HCT116 (cell line): ENCODE results near the gene SAXO2.

ENCODE experiments used
- CTCF ChIP-seq, 3 experiments: fragments of 200-600 bp in 1 of 3; sonication (generic) in 1 of 3; IDR thresholded peaks in 2 of 3; conservative IDR thresholded peaks in 1 of 3; 2 replicates each; pipeline ENCODE4 v1.5.1; 2012 to 2017; ENCODE audit warnings: low read depth in 2 of 3, low read length in 2 of 3, antibody characterized with exemption in 1 of 3, borderline replicate concordance in 1 of 3, control low read depth in 1 of 3, mild to moderate bottlenecking in 1 of 3, mixed read lengths in 1 of 3, mixed run types in 1 of 3, moderate library complexity in 1 of 3; ENCODE audit not compliant: insufficient read depth in 1 of 3
- EGR1 ChIP-seq: IDR thresholded peaks from 2 replicates; pipeline ENCODE4 v1.6.1; 2012; ENCODE audit warnings: low read depth
- EZH2 ChIP-seq: fragments of 200-600 bp; sonication (generic); IDR thresholded peaks from 2 replicates; pipeline ENCODE4 v1.6.1; 2017; ENCODE audit warnings: antibody characterized with exemption, mixed run types
- POLR2A ChIP-seq: IDR thresholded peaks from 2 replicates; pipeline ENCODE4 v1.7.0; 2011; ENCODE audit warnings: borderline replicate concordance; ENCODE audit not compliant: insufficient read depth, insufficient read length; ENCODE audit errors: extremely low read depth
- SIN3A ChIP-seq: IDR thresholded peaks from 2 replicates; pipeline ENCODE4 v1.6.1; 2012; ENCODE audit warnings: low read depth
- TF ChIP-seq, protein P1 (sequence below): IDR thresholded peaks from 2 replicates; pipeline ENCODE4 v1.6.1; 2011; ENCODE audit warnings: mild to moderate bottlenecking, low read length, moderate library complexity; ENCODE audit not compliant: insufficient replicate concordance; ENCODE audit errors: extremely low read depth

DNA sequence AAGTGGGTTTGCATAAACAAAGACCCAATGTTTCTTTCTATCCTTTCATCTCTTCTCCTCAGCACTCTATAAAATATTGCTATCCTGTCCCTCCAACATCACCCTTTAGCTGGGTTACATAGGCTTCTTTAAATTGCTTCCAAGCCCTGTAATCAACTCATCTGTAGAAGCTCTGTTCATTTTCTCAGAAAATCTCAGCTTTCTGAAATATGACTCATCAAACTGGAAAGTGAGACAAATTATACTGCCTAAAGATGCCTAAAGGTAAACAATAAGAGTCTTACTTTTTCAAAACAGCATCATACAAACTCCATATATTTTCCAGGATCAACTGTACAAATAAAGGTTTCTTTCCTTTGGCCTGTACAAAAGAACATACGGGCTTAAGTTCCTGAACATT lies 33.9 kb upstream of the SAXO2 start:
- TF ChIP-seq SIN3A: no peak
- TF ChIP-seq CTCF (IDR thresholded peaks at IDR 0.05 in 2 of 3, conservative IDR thresholded peaks at IDR 0.05 in 1 of 3; ENCODE audit: borderline replicate concordance in 1 of 3, insufficient read depth in 1 of 3, low read depth in 2 of 3, low read length in 2 of 3): no peak
- no peak for TF ChIP-seq EGR1
- no peak for TF ChIP-seq EZH2
- TF ChIP-seq, protein P1, sequence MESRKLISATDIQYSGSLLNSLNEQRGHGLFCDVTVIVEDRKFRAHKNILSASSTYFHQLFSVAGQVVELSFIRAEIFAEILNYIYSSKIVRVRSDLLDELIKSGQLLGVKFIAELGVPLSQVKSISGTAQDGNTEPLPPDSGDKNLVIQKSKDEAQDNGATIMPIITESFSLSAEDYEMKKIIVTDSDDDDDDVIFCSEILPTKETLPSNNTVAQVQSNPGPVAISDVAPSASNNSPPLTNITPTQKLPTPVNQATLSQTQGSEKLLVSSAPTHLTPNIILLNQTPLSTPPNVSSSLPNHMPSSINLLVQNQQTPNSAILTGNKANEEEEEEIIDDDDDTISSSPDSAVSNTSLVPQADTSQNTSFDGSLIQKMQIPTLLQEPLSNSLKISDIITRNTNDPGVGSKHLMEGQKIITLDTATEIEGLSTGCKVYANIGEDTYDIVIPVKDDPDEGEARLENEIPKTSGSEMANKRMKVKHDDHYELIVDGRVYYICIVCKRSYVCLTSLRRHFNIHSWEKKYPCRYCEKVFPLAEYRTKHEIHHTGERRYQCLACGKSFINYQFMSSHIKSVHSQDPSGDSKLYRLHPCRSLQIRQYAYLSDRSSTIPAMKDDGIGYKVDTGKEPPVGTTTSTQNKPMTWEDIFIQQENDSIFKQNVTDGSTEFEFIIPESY: no peak
- TF ChIP-seq POLR2A: no peak
